Common myeloid progenitor, CD34-positive (primary cell): ENCODE measurements around the gene ZDHHC11B.
"Not testable (repeated sequence)": the region's sequence is repeated elsewhere in the genome, so short reads cannot be mapped to it uniquely, and the experiment has no call there.

Experiments used
- CTCF ChIA-PET: fragments of 350-600 bp; sonication (Branson Sonifier 250); formaldehyde crosslinking; loops from one replicate; lab custom pipeline; 2021; ENCODE audit warnings: antibody characterized with exemption; lab: Charles Lee
- POLR2A ChIA-PET: fragments of 350-600 bp; sonication (Branson Sonifier 250); formaldehyde crosslinking; loops from one replicate; lab custom pipeline; 2021; ENCODE audit warnings: antibody characterized with exemption; lab: Charles Lee
- DNase-seq, 3 donors: peaks; one replicate each; pipeline versions ENCODE4 v3.0.0 to v3.0.0-alpha.2; 2013
- H3K27ac ChIP-seq, 2 experiments: 1 replicate in 1 of 2; 2 replicates in 1 of 2; pipeline ENCODE4 v1.7.0; 2013; ENCODE audit warnings: inconsistent platforms in 2 of 2, low read length in 2 of 2, mild to moderate bottlenecking in 2 of 2, low read depth in 1 of 2, moderate library complexity in 1 of 2; ENCODE audit not compliant: severe bottlenecking in 2 of 2, insufficient read depth in 1 of 2, poor library complexity in 1 of 2
- H3K27me3 ChIP-seq, 5 experiments: replicated peaks in 2 of 5; 1 replicate in 3 of 5; 2 replicates in 2 of 5; pipeline versions ENCODE4 v1.6.1 to v1.7.0; 2013; ENCODE audit warnings: low read length in 4 of 5, mild to moderate bottlenecking in 2 of 5, moderate library complexity in 2 of 5, inconsistent platforms in 1 of 5; ENCODE audit not compliant: insufficient read depth in 5 of 5, control insufficient read depth in 4 of 5
- H3K36me3 ChIP-seq, 4 experiments: 1 replicate in 2 of 4; 2 replicates in 2 of 4; pipeline versions ENCODE4 v1.6.1 to v1.7.0; 2013; ENCODE audit warnings: low read length in 3 of 4, control low read depth in 1 of 4, mild to moderate bottlenecking in 1 of 4; ENCODE audit not compliant: control insufficient read depth in 4 of 4, insufficient read depth in 4 of 4
- H3K4me1 ChIP-seq, 4 experiments: 1 replicate in 3 of 4; 2 replicates in 1 of 4; pipeline versions ENCODE4 v1.6.1 to v1.7.1; 2013; ENCODE audit warnings: low read length in 3 of 4, mild to moderate bottlenecking in 3 of 4, control low read depth in 1 of 4, inconsistent platforms in 1 of 4, moderate library complexity in 1 of 4; ENCODE audit not compliant: control insufficient read depth in 4 of 4, insufficient read depth in 4 of 4; ENCODE audit errors: control extremely low read depth in 1 of 4
- H3K4me3 ChIP-seq, 7 experiments: 1 replicate in 4 of 7; 2 replicates in 3 of 7; pipeline versions ENCODE4 v1.5.1 to v1.7.0; 2013; ENCODE audit warnings: mild to moderate bottlenecking in 7 of 7, low read length in 6 of 7, moderate library complexity in 6 of 7, inconsistent platforms in 2 of 7, low read depth in 2 of 7, control low read depth in 1 of 7; ENCODE audit not compliant: insufficient read depth in 4 of 7, control insufficient read depth in 1 of 7; ENCODE audit errors: extremely low read depth in 1 of 7
- H3K9me3 ChIP-seq, 5 experiments: 1 replicate in 4 of 5; 2 replicates in 1 of 5; pipeline versions ENCODE4 v1.6.1 to v1.7.1; 2013; ENCODE audit warnings: low read length in 4 of 5, mild to moderate bottlenecking in 2 of 5, inconsistent platforms in 1 of 5, low read depth in 1 of 5, moderate library complexity in 1 of 5; ENCODE audit not compliant: control insufficient read depth in 4 of 5, insufficient read depth in 2 of 5; ENCODE audit errors: control extremely low read depth in 1 of 5
- WGBS: methylation state at CpG from one replicate; pipeline ENCODE4 v1.1.5; 2013; ENCODE audit not compliant: insufficient coverage; 5-methylcytosine and 5-hydroxymethylcytosine counted together

ZDHHC11B gene

GRCh38 chr5:798505-799138, 14.1 kb upstream of the ZDHHC11B start:
- POLR2A ChIA-PET, H3K9me3 ChIP-seq, H3K27me3 ChIP-seq, H3K36me3 ChIP-seq, H3K27ac ChIP-seq, DNase-seq, H3K4me1 ChIP-seq, H3K4me3 ChIP-seq, CTCF ChIA-PET: not testable (repeated sequence)
- WGBS = no CpG with 5 or more reads among the region's 6 CpGs

GRCh38 chr5:797986-798385, 13.5 kb upstream of the ZDHHC11B start:
- CTCF ChIA-PET, DNase-seq, POLR2A ChIA-PET: not testable (repeated sequence)

GRCh38 chr5:795873-796272, 11.3 kb upstream of the ZDHHC11B start:
- POLR2A ChIA-PET, H3K27ac ChIP-seq, H3K9me3 ChIP-seq, DNase-seq, CTCF ChIA-PET, H3K36me3 ChIP-seq, H3K27me3 ChIP-seq, H3K4me1 ChIP-seq, H3K4me3 ChIP-seq: not testable (repeated sequence)
- WGBS = no CpG with 5 or more reads among the region's 1 CpG

More at GRCh38 chr5:797986-798385, 13.5 kb upstream of the ZDHHC11B start:
- H3K9me3 ChIP-seq, H3K4me3 ChIP-seq, H3K27me3 ChIP-seq, H3K27ac ChIP-seq, H3K4me1 ChIP-seq, H3K36me3 ChIP-seq: not testable (repeated sequence)
- WGBS = 92% methylated on average over 2 of the region's 4 CpGs

- H3K36me3 ChIP-seq, H3K9me3 ChIP-seq, H3K4me3 ChIP-seq, H3K4me1 ChIP-seq, CTCF ChIA-PET, POLR2A ChIA-PET, DNase-seq, H3K27ac ChIP-seq: not testable (repeated sequence)
- WGBS = 86% methylated on average over 1 of the region's 1 CpG
- H3K27me3 ChIP-seq = peaks cover 0 to 14% (median 0%) of the 10 kb centered on the region in 5 experiments
Observed at GRCh38 chr5:794948-795347, 10.4 kb upstream of the ZDHHC11B start.

GRCh38 chr5:788703-789102, 4.2 kb upstream of the ZDHHC11B start:
- POLR2A ChIA-PET, CTCF ChIA-PET, H3K4me3 ChIP-seq, H3K36me3 ChIP-seq, DNase-seq, H3K9me3 ChIP-seq, H3K27ac ChIP-seq: not testable (repeated sequence)
- peaks cover 0 to 46% (median 0%) of the 10 kb centered on the region in 5 experiments for H3K27me3 ChIP-seq
- peaks cover 0 to 16% (median 10%) of the 10 kb centered on the region in 4 experiments for H3K4me1 ChIP-seq
- 92% methylated on average over 9 of the region's 10 CpGs for WGBS

- H3K4me3 ChIP-seq, H3K36me3 ChIP-seq, DNase-seq, H3K27ac ChIP-seq, POLR2A ChIA-PET, CTCF ChIA-PET, H3K9me3 ChIP-seq: not testable (repeated sequence)
- Histone ChIP-seq H3K27me3 (peaks cover 0 to 52% (median 0%) of the 10 kb centered on the region in 5 experiments), H3K4me1 (peaks cover 0 to 22% (median 12%) of the 10 kb centered on the region in 4 experiments)
- 100% methylated on average over 2 of the region's 6 CpGs for WGBS
Observed at GRCh38 chr5:787857-788233, 3.3 kb upstream of the ZDHHC11B start.

- POLR2A ChIA-PET, CTCF ChIA-PET, DNase-seq, H3K36me3 ChIP-seq, H3K9me3 ChIP-seq, H3K27ac ChIP-seq, H3K4me3 ChIP-seq: not testable (repeated sequence)
- WGBS = 96% methylated on average over 7 of the region's 18 CpGs
- H3K4me1 ChIP-seq = peaks cover 0 to 22% (median 12%) of the 10 kb centered on the region in 4 experiments
- H3K27me3 ChIP-seq = peaks cover 0 to 52% (median 0%) of the 10 kb centered on the region in 5 experiments
Observed at GRCh38 chr5:787224-787856, 2.8 kb upstream of the ZDHHC11B start.
